HG03439 (cell line): ENCODE measurements around the gene SPSB1.

ENCODE experiments used
- ATAC-seq: cut with Tn5 transposase; IDR thresholded peaks from one replicate; pipeline ENCODE4 v1.9.1; 2021; ENCODE audit warnings: mild to moderate bottlenecking, moderate library complexity; ENCODE audit not compliant: unreplicated experiment

The SPSB1 gene

GRCh38 chr1:9361630-9362260 lies 69.1 kb downstream of the SPSB1 start:
- no peak for ATAC-seq

- ATAC-seq: no peak
Observed at GRCh38 chr1:9362488-9362887, 69.8 kb downstream of the SPSB1 start.

DNA sequence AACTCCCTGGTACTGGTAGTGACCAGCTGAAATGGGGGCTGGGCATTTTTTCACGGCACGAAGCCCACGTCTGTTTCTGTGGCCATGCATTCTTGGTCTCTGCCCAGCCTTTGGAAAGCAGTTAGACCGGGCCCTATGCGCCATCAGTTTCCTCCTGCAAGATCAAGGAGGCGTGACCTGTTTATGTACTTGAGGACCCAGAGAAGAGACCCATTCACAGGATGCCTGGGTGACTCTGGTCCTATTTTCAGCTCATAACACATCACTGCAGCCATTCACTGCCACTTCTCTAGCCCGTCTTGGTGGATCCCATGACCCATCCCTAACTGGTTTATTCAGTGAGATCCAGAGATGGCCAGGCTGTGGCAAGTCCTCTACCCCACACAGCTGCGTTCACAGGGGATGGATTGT lies 70.4 kb downstream of the SPSB1 start:
- no peak for ATAC-seq

DNA sequence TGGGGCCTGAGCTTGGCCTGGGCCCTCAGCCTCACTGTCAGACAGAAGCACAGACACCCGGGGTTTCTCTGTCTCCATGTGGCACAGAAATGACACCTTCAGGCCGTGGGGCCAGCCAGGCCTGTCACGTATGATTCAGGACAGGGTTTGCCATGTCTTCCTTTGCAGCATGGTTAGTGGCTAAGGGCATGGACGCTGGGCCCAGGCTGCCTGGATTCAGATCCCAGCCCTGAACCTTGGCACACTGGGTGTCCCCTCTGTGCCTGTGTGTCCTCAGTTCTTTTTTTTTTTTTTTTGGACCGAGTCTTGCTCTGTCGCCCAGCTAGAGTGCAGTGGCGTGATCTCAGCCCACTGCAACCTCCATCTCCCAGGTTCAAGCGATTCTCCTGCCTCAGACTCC lies 73.6 kb downstream of the SPSB1 start:
- no peak for ATAC-seq

GRCh38 chr1:9366943-9367780 lies 74.5 kb downstream of the SPSB1 start:
- ATAC-seq: no peak

DNA sequence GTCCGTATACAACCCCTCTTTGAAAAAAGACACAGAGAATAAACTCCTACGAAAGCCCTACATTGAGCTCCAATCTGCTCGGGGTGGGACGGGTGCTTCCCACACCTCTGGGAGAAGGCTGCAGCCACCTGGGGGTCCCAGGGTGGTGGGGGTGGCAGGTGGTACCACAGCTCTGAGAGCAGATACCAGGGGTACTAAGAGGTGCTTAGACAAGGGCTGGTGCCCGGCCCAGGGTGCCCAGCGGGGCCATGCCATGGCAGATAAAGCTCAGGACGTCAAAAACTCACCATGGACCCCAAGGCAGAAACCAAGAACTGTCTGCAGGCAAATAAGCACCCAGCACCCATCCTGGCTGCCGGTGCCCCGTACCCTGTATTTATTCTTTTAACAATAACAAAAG lies 75.1 kb downstream of the SPSB1 start:
- no peak for ATAC-seq

- no peak for ATAC-seq
Observed at GRCh38 chr1:9368356-9368755, 75.7 kb downstream of the SPSB1 start.

DNA sequence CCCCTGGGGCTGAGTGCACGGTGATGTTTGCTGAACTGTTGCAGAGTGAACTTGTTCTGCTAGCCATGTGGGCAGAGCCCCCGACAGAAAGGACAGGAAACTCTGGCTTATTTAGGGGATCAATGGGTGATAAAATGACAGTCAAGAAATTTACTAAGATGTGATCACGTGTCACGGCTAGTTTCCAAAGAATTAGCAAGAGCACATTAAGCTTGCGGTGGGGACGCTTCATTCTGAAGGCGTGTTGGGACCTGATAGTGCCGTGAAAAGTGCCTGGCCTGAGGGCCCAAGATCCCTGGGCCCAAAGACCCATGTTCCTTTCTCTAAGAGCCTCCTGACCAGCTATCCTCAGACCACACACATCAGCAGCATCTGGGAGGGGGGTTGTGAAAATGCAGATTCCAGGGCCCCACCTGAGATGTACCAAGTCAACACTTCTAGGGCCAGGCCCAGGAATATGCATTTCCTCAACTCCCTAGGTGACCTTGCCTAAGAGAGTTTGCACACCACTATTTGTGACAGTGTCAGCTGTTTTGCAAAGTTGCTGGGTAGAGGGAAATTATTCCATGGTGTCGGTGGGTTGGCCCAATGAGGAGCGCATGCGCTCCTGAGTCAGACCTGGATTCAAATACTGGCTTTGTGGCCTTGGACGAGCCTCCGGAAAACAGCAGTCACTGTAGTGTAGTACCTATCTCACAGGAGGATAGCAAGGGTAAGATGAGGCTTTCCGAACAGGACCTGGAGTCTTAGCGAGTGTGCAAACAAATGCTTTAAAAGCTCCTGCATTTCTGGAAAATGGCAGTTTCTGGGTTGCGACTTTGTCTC lies 77.5 kb downstream of the SPSB1 start:
- no peak for ATAC-seq

- ATAC-seq: no peak
Observed at GRCh38 chr1:9371391-9371935, 78.8 kb downstream of the SPSB1 start.

DNA sequence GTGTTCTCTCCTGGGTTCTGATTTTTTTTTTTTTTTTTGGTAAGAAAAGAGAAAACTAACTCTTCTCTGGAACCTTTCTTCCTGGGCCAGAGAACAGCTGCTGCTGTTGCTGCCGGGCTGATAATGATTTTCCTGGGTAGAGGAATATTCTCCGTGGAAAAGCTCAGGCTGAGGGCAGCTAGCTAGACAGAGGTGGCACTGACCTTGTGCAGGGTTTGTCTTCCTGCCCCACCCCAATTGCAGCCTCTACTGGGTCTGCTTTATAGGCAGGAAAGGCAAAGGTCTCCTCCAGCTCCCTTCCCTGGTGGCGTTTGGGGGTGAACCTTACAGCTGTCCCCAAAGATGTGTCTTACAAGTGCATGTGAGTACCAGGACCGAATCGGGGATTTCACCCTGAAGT lies 79.3 kb downstream of the SPSB1 start:
- ATAC-seq: no peak

DNA sequence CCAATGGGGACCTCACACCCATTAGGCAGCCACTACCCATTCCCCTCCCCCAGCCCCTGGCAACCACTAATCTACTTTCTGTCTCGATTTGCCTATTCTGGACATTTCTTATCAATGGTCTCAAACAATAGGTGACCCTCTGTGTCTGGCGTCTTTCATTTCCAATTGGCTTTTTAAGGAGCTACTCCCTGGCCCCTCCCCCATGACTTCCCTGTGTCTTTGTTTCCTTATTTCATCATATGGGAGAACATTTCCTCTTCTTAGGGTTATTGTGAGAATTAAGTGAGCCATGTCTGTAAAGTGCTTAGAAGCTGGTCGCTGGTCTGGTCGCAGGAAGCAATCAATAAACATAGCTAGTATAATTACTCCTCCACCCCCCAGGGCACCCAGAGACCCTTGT lies 80.9 kb downstream of the SPSB1 start:
- no peak for ATAC-seq

DNA sequence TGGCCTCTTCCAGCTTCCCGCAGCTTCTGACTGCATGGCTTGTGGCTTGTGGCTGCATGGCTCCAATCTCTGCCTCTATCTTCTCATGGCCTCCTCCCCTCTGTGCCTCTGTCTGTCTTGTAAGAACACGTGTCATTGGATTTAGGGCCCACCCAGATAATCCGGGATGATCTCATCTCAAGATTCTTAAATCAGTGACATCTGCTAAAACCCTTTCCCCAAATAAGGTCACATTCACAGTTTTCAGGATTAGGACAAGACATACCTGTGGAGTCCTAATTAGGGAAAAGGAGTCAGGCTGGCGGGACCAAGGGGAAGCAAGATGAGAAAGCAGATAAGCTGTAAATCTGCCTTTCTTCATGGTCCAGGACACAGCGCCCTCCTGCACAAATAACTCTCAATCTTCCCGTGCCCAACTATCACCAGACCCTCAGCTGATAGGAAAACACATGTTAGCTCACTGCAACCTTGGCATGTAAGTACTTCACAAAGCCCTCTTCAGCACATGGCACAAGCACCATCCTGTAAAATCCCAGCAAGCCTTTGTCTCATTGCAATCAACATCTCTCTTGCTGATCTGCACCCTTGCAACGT lies 82.2 kb downstream of the SPSB1 start:
- ATAC-seq: no peak

DNA sequence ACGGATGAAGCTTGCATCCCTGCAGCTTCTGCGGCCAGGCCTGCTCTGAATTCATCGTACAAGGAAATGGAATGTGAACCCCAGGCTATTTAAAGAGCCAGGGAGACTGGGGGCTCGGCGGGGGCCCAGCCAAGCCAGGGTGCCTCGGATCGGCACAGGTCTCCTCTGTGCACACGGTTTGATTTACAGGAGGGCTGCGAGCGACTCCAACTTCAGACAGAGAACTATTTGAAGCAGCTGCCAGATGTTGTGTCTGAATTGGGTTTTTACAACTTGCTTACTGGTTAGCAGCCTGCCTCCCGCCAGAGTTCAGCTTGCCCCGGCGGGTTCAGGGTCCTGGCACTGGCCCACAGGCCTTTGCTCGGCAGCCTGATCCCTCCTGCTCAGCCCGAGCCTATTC lies 83.2 kb downstream of the SPSB1 start:
- no peak for ATAC-seq

DNA sequence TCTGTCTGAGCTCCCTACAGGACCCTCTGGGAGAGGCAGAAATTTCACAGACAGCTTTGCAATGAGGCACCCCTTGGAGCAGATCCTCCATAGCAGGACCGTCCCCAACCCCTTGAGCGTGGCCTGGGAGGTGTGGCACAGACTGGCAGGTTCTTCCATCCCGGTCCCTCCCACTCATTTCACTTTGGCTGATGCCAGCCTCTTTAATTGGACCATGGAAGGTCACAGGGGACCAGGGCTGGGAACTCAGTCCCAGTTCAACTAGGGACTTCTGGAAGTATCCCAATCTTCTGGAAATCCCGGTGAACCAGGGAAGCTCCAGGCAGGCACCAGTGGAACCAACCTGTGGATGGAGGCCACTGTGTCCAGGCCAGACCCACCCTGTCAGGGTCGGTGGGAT lies 83.7 kb downstream of the SPSB1 start:
- no peak for ATAC-seq

DNA sequence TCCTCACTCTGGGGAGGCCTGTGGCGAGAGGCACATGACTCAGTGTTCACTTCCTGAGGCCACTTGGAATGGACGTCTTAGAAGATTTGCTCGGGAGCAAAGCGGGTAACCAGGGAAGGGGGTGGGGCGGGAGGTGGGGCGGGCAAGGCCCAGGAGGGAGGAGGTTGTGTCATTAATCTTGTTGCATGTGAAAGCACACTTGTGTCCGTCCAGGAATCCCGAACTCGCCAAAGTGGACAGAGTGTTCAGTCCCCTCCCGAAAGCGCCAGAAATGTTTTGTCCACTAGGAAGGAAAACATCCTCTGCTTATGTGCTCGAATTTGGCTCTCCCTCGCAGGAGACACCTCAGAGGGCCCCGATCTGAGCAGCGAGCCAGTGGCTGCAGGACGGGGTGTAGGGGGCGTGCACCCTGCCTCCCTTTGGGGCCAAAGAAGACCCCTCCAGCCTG lies 84.2 kb downstream of the SPSB1 start:
- ATAC-seq: no peak

- ATAC-seq: no peak
Observed at GRCh38 chr1:9378801-9379200, 86.1 kb downstream of the SPSB1 start.

- no peak for ATAC-seq
Observed at GRCh38 chr1:9380711-9381110, 88.0 kb downstream of the SPSB1 start.

- ATAC-seq: no peak
Observed at GRCh38 chr1:9382643-9383491, 90.2 kb downstream of the SPSB1 start.

GRCh38 chr1:9384128-9384527 lies 91.4 kb downstream of the SPSB1 start:
- no peak for ATAC-seq

GRCh38 chr1:9384751-9385245 lies 92.1 kb downstream of the SPSB1 start:
- ATAC-seq: no peak
